IMR-90 (cell line): ENCODE data around the gene BRD3. TPM values are rescaled to one million over a fixed set of nuclear protein-coding genes. Genes with fewer than 3 reads are reported as not detected.
A peak's percentile ranks its signal among the peaks of the same experiment; 100 is the strongest.

Source experiments
- ATAC-seq: fragments of 200-7000 bp; cut with Tn5 transposase; 2 replicates; pipeline ENCODE4 v1.9.1; 2020; ENCODE audit warnings: low read depth, mild to moderate bottlenecking, moderate library complexity
- BruUV-seq: library from RNA; stranded (reverse); fragments of 400-500 nt; replicated peaks from 2 replicates; lab custom pipeline; 2021; lab: Mats Ljungman, UMichigan
- CTCF ChIA-PET: fragments of 300-600 bp; formaldehyde crosslinking; extraction: SDS; loops from one replicate; lab custom pipeline; 2021; ENCODE audit warnings: antibody characterized with exemption; lab: Yijun Ruan, JAX
- POLR2A ChIA-PET: fragments of 300-600 bp; sonication (Branson Sonifier 250); formaldehyde crosslinking; loops from one replicate; lab custom pipeline; 2022; ENCODE audit warnings: antibody characterized with exemption; ENCODE audit not compliant: unreplicated experiment; lab: Charles Lee
- DNase-seq: peaks from one replicate; pipeline ENCODE4 v3.0.0; 2013
- H2AFZ ChIP-seq: replicated peaks from 2 replicates; pipeline ENCODE3; 2013; ENCODE audit warnings: low read length, mild to moderate bottlenecking; ENCODE audit not compliant: poor library complexity
- H2AK5ac ChIP-seq: 2 replicates; pipeline ENCODE4 v1.6.1; 2013; ENCODE audit warnings: low read depth, low read length, inconsistent platforms
- H2AK9ac ChIP-seq: replicated peaks from 2 replicates; pipeline ENCODE3; 2013; ENCODE audit warnings: mild to moderate bottlenecking, low read depth, low read length, moderate library complexity; ENCODE audit not compliant: poor library complexity
- H2BK120ac ChIP-seq: 2 replicates; pipeline ENCODE4 v1.6.1; 2013; ENCODE audit warnings: low read depth, low read length, inconsistent platforms
- H2BK15ac ChIP-seq: 3 replicates; pipeline ENCODE4 v1.6.1; 2013; ENCODE audit warnings: low read depth, low read length, inconsistent platforms
- H2BK20ac ChIP-seq: 2 replicates; pipeline ENCODE4 v1.6.1; 2013; ENCODE audit warnings: low read depth, mild to moderate bottlenecking, inconsistent platforms, low read length, moderate library complexity
- H2BK5ac ChIP-seq: 2 replicates; pipeline ENCODE4 v1.6.1; 2013; ENCODE audit warnings: mild to moderate bottlenecking, low read depth, low read length, inconsistent platforms; ENCODE audit not compliant: poor library complexity, severe bottlenecking
- H3K14ac ChIP-seq: replicated peaks from 2 replicates; pipeline ENCODE4 v1.6.1; 2013; ENCODE audit warnings: low read depth, low read length, inconsistent platforms
- H3K18ac ChIP-seq: 2 replicates; pipeline ENCODE4 v1.6.1; 2013; ENCODE audit warnings: low read depth, low read length, control low read depth
- H3K23ac ChIP-seq: 2 replicates; pipeline ENCODE4 v1.6.1; 2013; ENCODE audit warnings: low read depth, low read length, inconsistent platforms
- H3K27ac ChIP-seq: 2 replicates; pipeline ENCODE4 v1.5.1; 2013; ENCODE audit warnings: mild to moderate bottlenecking, control low read depth, low read length; ENCODE audit not compliant: insufficient read depth
- H3K27me3 ChIP-seq: 2 replicates; pipeline ENCODE4 v1.6.1; 2013; ENCODE audit warnings: low read length; ENCODE audit not compliant: control insufficient read depth, insufficient read depth
- H3K36me3 ChIP-seq: 2 replicates; pipeline ENCODE4 v1.6.1; 2013; ENCODE audit warnings: low read length, mixed read lengths; ENCODE audit not compliant: control insufficient read depth, insufficient read depth
- H3K4ac ChIP-seq: 2 replicates; pipeline ENCODE4 v1.6.1; 2013; ENCODE audit warnings: low read depth, low read length, inconsistent platforms
- H3K4me1 ChIP-seq: 2 replicates; pipeline ENCODE4 v1.6.1; 2013; ENCODE audit warnings: low read length, mixed read lengths; ENCODE audit not compliant: control insufficient read depth, insufficient read depth
- H3K4me2 ChIP-seq: 2 replicates; pipeline ENCODE4 v1.6.1; 2013; ENCODE audit warnings: low read depth, mild to moderate bottlenecking, control low read depth, low read length, moderate library complexity
- H3K4me3 ChIP-seq: 2 replicates; pipeline ENCODE4 v1.5.1; 2013; ENCODE audit warnings: low read depth, mild to moderate bottlenecking, control low read depth, low read length, moderate library complexity; ENCODE audit not compliant: insufficient read depth
- H3K56ac ChIP-seq: 2 replicates; pipeline ENCODE4 v1.6.1; 2013; ENCODE audit warnings: low read length, inconsistent platforms; ENCODE audit not compliant: insufficient read depth; ENCODE audit errors: extremely low read depth
- H3K79me1 ChIP-seq, 2 experiments: 2 replicates each; pipeline ENCODE4 v1.6.1; 2013; ENCODE audit warnings: low read length in 2 of 2, inconsistent platforms in 1 of 2, low read depth in 1 of 2
- H3K9ac ChIP-seq: 2 replicates; pipeline ENCODE4 v1.6.1; 2013; ENCODE audit warnings: low read depth, low read length, control low read depth
- H3K9me1 ChIP-seq: 2 replicates; pipeline ENCODE4 v1.6.1; 2013; ENCODE audit warnings: low read length, inconsistent platforms; ENCODE audit not compliant: insufficient read depth
- H3K9me3 ChIP-seq: 2 replicates; pipeline ENCODE4 v1.6.1; 2013; ENCODE audit warnings: low read length; ENCODE audit not compliant: control insufficient read depth, insufficient read depth
- H4K20me1 ChIP-seq: 2 replicates; pipeline ENCODE4 v1.6.1; 2013; ENCODE audit warnings: low read length, inconsistent platforms; ENCODE audit not compliant: insufficient read depth
- H4K5ac ChIP-seq: 2 replicates; pipeline ENCODE4 v1.6.1; 2013; ENCODE audit warnings: mild to moderate bottlenecking, low read depth, low read length, control low read depth
- H4K8ac ChIP-seq, 2 experiments: 2 replicates each; pipeline ENCODE4 v1.6.1; 2013; ENCODE audit warnings: low read depth in 2 of 2, low read length in 2 of 2, control low read depth in 1 of 2, inconsistent platforms in 1 of 2
- H4K91ac ChIP-seq: 2 replicates; pipeline ENCODE4 v1.6.1; 2013; ENCODE audit warnings: low read depth, low read length, inconsistent platforms; ENCODE audit not compliant: insufficient read depth
- BHLHE40 ChIP-seq: fragments of 150-350 bp; IDR thresholded peaks from 2 replicates; pipeline ENCODE4 v1.6.1; 2016; ENCODE audit warnings: mild to moderate bottlenecking, low read depth, low read length
- CHD1 ChIP-seq: IDR thresholded peaks from 2 replicates; pipeline ENCODE4 v1.6.1; 2012; ENCODE audit warnings: low read depth, low read length, improper control_type of control experiment
- ELK1 ChIP-seq: fragments of 150-350 bp; IDR thresholded peaks from 2 replicates; pipeline ENCODE4 v1.6.1; 2016; ENCODE audit warnings: low read depth, mild to moderate bottlenecking, low read length, moderate library complexity, borderline replicate concordance
- MAFK ChIP-seq: IDR thresholded peaks from 2 replicates; pipeline ENCODE4 v1.6.1; 2012; ENCODE audit warnings: low read depth, low read length, improper control_type of control experiment
- MAZ ChIP-seq: IDR thresholded peaks from 2 replicates; pipeline ENCODE4 v1.6.1; 2012; ENCODE audit warnings: low read depth, mild to moderate bottlenecking, low read length, improper control_type of control experiment, moderate library complexity, borderline replicate concordance
- MXI1 ChIP-seq: IDR thresholded peaks from 2 replicates; pipeline ENCODE4 v1.6.1; 2012; ENCODE audit warnings: low read depth, mild to moderate bottlenecking, low read length, moderate library complexity, borderline replicate concordance
- NFE2L2 ChIP-seq: fragments of 150-350 bp; IDR thresholded peaks from 2 replicates; pipeline ENCODE4 v1.6.1; 2016; ENCODE audit warnings: low read depth, mild to moderate bottlenecking, low read length
- RAD21 ChIP-seq: IDR thresholded peaks from 2 replicates; pipeline ENCODE4 v1.6.1; 2012; ENCODE audit warnings: low read length, improper control_type of control experiment
- RCOR1 ChIP-seq: IDR thresholded peaks from 2 replicates; pipeline ENCODE4 v1.6.1; 2012; ENCODE audit warnings: mild to moderate bottlenecking, low read length, improper control_type of control experiment; ENCODE audit not compliant: insufficient replicate concordance
- RFX5 ChIP-seq: IDR thresholded peaks from 2 replicates; pipeline ENCODE4 v1.8.0; 2012; ENCODE audit warnings: low read depth, mild to moderate bottlenecking, low read length, moderate library complexity
- SMC3 ChIP-seq: fragments of 150-350 bp; IDR thresholded peaks from 2 replicates; pipeline ENCODE4 v1.6.1; 2016; ENCODE audit warnings: low read depth, mild to moderate bottlenecking, antibody characterized with exemption, low read length, moderate library complexity
- USF2 ChIP-seq: fragments of 150-350 bp; IDR thresholded peaks from 2 replicates; pipeline ENCODE4 v1.6.1; 2017; ENCODE audit warnings: mild to moderate bottlenecking, antibody characterized with exemption, low read length, low read depth
- WGBS, 2 experiments: methylation state at CpG; one replicate each; pipeline versions ENCODE4 v1.1.5 to v1.1.7; 2013; ENCODE audit warnings: missing lambda C conversion rate in 2 of 2; ENCODE audit not compliant: insufficient read length in 1 of 2; ENCODE audit errors: extremely low coverage in 2 of 2; 5-methylcytosine and 5-hydroxymethylcytosine counted together
- dilution Hi-C: fragments of 300-500 bp; cut with HindIII; formaldehyde crosslinking; loops from one replicate; pipeline ENCODE4 v1.14.3; 2018; ENCODE audit warnings: low sequenced_read_pairs; ENCODE audit not compliant: unreplicated experiment
- in situ Hi-C: fragments of 300-500 bp; cut with MboI; formaldehyde crosslinking; loops from 3 replicates; pipeline ENCODE4 v1.14.3; 2019; ENCODE audit warnings: low sequenced_read_pairs, inconsistent platforms, mixed read lengths
- intact Hi-C: fragments of 100-400 bp; cut with micrococcal nuclease; formaldehyde crosslinking; loops from 2 replicates; pipeline ENCODE4 v1.10.0; 2022
- polyA plus RNA-seq, 3 experiments: library from polyadenylated mRNA; depleted of rRNA; stranded (reverse); fragments of >200 nt; gene quantifications; 2 replicates each; pipeline ENCODE4 v1.2.3, GENCODE V29; 2012; ENCODE audit warnings: low replicate concordance in 1 of 3
- total RNA-seq: library from RNA; depleted of rRNA; stranded (reverse); fragments of >200 nt; gene quantifications from 2 replicates; pipeline ENCODE4 v1.2.3, GENCODE V29; 2012

BRD3 gene
- total and polyA plus RNA-seq, 2 of the 4 experiments (the other 2 are of a cell fraction) = 2.2 to 7.1 TPM

GRCh38 chr9:134068744-134069479 is 1.1 kb upstream of the BRD3 start:
- Histone ChIP-seq H3K9me1 (peaks cover 11% of the 10 kb centered on the region; the same call in 1 of the 2 replicates), H2BK120ac (0 out of 2 replicates have a peak overlapping the region, but pooled peaks have one; percentile 32), H4K20me1 (peaks cover 29% of the 10 kb centered on the region), H3K18ac (no peak overlapping the region), H4K8ac (peak overlapping the region; percentile 70 to 93; a peak in 3 of 4 replicates), H2BK15ac (no peak overlapping the region; the same call in 2 of the 3 replicates), H3K14ac (peak overlapping the region; percentile 82; the same call in 1 of the 2 replicates), H3K4me2 (peak overlapping the region; percentile 93), H2AK9ac (peak overlapping the region; percentile 78), H2BK5ac (no peak overlapping the region), H4K5ac (peak overlapping the region; percentile 46), H3K4me3 (peak overlapping the region; percentile 96), H3K9me3 (0 out of 2 replicates have a peak, but pooled peaks cover 1% of the 10 kb centered on the region), H2AFZ (peak overlapping the region; percentile 99), H3K23ac (peak overlapping the region; percentile 59; the same call in 1 of the 2 replicates), H3K4ac (peak overlapping the region; percentile 72), H3K9ac (peak overlapping the region; percentile 22), H3K27ac (peak overlapping the region; percentile 28; the same call in 1 of the 2 replicates), H3K56ac (0 out of 2 replicates have a peak overlapping the region, but pooled peaks have one; percentile 28), H4K91ac (peak overlapping the region; percentile 55), H2BK20ac (no peak overlapping the region), H3K27me3 (peaks cover 33% of the 10 kb centered on the region), H3K79me1 (peaks cover 10 to 32% of the 10 kb centered on the region in 2 experiments), H3K4me1 (peaks cover 7% of the 10 kb centered on the region), H2AK5ac (no peak overlapping the region), H3K36me3 (no peaks in the 10 kb centered on the region)
- in situ Hi-C loops = no loop called here
- ATAC-seq (no peak; the same call in 1 of the 2 replicates), DNase-seq (peak; percentile 6)
- no TSS peak for BruUV-seq
- WGBS, 2 experiments = 16% methylated on average over 6 of the region's 31 CpGs; no CpG with 5 or more reads in 1 of the 2 experiments
- intact Hi-C loops = loop anchor here (10.0 kb wide), 2 partner anchors 256 to 376 kb away; partner anchors contain the start of gene RXRA
- dilution Hi-C loops = no loop called here
- TF ChIP-seq BHLHE40 (no peak), RAD21 (no peak), CHD1 (no peak), SMC3 (no peak), NFE2L2 (no peak), MAZ (no peak), MXI1 (no peak), ELK1 (no peak), RCOR1 (no peak), USF2 (no peak), MAFK (no peak), RFX5 (no peak)
- POLR2A ChIA-PET = no interaction called here
- CTCF ChIA-PET = no interaction called here
